ENCODE data around the gene DFFB.

The DFFB gene

DNA sequence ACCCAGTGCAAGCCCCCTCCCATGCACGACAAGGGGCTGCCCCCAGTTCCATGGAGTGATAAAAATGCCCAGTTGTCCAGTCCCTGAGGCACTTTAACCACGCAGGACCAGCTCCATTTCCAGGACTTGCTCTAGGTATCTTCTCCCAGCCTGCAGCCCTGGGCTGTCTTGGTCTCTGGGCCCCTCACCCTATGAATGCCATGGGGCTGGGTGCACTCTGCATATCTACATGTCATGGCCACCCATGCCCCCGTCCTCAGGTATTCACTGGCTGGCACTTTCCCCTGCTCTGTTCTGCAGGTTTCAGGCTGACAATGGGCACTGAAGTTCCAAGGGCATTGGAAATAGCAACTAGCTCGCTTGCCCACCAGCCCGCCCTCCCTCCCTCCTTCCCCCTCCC is 62.4 kb downstream of the DFFB start:
- Histone ChIP-seq H3K27ac (replicated peaks) (no peak overlapping the region), H3K4me3 (replicated peaks; ENCODE audit: insufficient read depth, low read length) (no peak overlapping the region), H3K27me3 (ENCODE audit: insufficient read depth, poor library complexity, severe bottlenecking) (no peaks in the 10 kb centered on the region)
- DNase-seq (ENCODE audit: low read depth in 1 of 2, low spot score in 1 of 2) = no peak
- TF ChIP-seq, protein P1, sequence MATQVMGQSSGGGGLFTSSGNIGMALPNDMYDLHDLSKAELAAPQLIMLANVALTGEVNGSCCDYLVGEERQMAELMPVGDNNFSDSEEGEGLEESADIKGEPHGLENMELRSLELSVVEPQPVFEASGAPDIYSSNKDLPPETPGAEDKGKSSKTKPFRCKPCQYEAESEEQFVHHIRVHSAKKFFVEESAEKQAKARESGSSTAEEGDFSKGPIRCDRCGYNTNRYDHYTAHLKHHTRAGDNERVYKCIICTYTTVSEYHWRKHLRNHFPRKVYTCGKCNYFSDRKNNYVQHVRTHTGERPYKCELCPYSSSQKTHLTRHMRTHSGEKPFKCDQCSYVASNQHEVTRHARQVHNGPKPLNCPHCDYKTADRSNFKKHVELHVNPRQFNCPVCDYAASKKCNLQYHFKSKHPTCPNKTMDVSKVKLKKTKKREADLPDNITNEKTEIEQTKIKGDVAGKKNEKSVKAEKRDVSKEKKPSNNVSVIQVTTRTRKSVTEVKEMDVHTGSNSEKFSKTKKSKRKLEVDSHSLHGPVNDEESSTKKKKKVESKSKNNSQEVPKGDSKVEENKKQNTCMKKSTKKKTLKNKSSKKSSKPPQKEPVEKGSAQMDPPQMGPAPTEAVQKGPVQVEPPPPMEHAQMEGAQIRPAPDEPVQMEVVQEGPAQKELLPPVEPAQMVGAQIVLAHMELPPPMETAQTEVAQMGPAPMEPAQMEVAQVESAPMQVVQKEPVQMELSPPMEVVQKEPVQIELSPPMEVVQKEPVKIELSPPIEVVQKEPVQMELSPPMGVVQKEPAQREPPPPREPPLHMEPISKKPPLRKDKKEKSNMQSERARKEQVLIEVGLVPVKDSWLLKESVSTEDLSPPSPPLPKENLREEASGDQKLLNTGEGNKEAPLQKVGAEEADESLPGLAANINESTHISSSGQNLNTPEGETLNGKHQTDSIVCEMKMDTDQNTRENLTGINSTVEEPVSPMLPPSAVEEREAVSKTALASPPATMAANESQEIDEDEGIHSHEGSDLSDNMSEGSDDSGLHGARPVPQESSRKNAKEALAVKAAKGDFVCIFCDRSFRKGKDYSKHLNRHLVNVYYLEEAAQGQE (IDR thresholded peaks at IDR 0.05; ENCODE audit: insufficient replicate concordance, low read depth) = no peak
- TF ChIP-seq, protein P2, sequence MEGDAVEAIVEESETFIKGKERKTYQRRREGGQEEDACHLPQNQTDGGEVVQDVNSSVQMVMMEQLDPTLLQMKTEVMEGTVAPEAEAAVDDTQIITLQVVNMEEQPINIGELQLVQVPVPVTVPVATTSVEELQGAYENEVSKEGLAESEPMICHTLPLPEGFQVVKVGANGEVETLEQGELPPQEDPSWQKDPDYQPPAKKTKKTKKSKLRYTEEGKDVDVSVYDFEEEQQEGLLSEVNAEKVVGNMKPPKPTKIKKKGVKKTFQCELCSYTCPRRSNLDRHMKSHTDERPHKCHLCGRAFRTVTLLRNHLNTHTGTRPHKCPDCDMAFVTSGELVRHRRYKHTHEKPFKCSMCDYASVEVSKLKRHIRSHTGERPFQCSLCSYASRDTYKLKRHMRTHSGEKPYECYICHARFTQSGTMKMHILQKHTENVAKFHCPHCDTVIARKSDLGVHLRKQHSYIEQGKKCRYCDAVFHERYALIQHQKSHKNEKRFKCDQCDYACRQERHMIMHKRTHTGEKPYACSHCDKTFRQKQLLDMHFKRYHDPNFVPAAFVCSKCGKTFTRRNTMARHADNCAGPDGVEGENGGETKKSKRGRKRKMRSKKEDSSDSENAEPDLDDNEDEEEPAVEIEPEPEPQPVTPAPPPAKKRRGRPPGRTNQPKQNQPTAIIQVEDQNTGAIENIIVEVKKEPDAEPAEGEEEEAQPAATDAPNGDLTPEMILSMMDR (IDR thresholded peaks at IDR 0.05; ENCODE audit: insufficient read depth, low read length) = no peak
- TF ChIP-seq SPI1 (IDR thresholded peaks at IDR 0.05; ENCODE audit: borderline replicate concordance, low read depth) = no peak
- no peak for TF ChIP-seq POLR2AphosphoS5 (IDR thresholded peaks at IDR 0.05; ENCODE audit: low read depth)
- TF ChIP-seq GABPA (IDR thresholded peaks at IDR 0.05; ENCODE audit: low read depth) = no peak

DNA sequence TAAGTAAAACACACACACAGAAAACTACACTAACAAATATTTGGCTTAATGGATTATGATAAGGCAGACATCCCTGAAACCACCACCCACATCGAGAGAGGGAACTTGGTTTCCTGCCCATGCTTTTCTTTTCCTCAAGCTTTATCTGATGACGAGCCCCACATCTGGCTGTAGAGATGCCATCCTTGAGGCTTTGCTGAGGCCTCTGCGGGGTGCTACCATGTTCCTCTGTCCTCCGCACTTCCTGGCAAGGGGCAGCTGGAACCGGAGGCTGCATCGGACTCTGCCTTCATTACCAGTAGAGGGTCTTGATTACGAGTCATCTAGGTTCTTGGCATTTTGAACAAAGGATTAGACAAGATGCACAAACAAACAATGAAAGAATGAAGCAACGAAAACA is 64.5 kb downstream of the DFFB start:
- Histone ChIP-seq H3K4me3 (replicated peaks; ENCODE audit: insufficient read depth, low read length) (no peak overlapping the region), H3K27ac (replicated peaks) (no peak overlapping the region), H3K27me3 (ENCODE audit: insufficient read depth, poor library complexity, severe bottlenecking) (no peaks in the 10 kb centered on the region)
- TF ChIP-seq, protein P1 (IDR thresholded peaks at IDR 0.05; ENCODE audit: insufficient replicate concordance, low read depth) = no peak
- TF ChIP-seq, protein P2 (IDR thresholded peaks at IDR 0.05; ENCODE audit: insufficient read depth, low read length) = no peak
- no peak for TF ChIP-seq SPI1 (IDR thresholded peaks at IDR 0.05; ENCODE audit: borderline replicate concordance, low read depth)
- no peak for TF ChIP-seq GABPA (IDR thresholded peaks at IDR 0.05; ENCODE audit: low read depth)
- no peak for TF ChIP-seq POLR2AphosphoS5 (IDR thresholded peaks at IDR 0.05; ENCODE audit: low read depth)
- DNase-seq (ENCODE audit: low read depth in 1 of 2, low spot score in 1 of 2) = no peak

DNA sequence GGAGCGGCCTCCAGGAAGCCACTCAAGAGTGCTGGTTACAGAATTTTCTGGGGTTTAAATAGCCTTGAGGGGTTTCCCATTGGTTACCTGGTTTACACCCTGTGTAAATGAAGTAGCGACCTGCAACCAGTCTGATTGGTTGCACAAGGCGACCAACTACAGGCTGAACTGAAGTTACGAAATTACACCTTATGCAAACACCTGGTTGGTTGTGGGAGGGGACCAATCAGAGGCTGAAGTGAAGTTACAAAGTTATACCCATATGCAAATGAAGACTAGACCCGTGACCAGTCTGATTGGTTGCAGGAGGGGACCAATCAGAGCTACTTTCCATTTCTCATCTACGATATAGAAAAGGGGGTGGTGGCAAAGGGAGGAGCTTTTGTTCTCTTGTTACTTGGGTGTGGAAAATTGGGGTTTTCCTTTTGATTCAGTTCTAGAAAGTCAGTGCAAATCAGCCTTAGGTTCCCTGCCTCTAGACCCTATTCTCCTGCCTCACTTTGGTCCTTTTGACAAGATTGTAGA is 65.0 kb downstream of the DFFB start:
- H3K27me3 ChIP-seq (ENCODE audit: insufficient read depth, poor library complexity, severe bottlenecking) = no peaks in the 10 kb centered on the region

More for the DNA sequence above, 65.0 kb downstream of the DFFB start:
- DNase-seq (ENCODE audit: low read depth in 1 of 2, low spot score in 1 of 2) = no peak
- Histone ChIP-seq H3K4me3 (replicated peaks; ENCODE audit: insufficient read depth, low read length) (no peak overlapping the region), H3K27ac (replicated peaks) (no peak overlapping the region)
- no peak for TF ChIP-seq GABPA (IDR thresholded peaks at IDR 0.05; ENCODE audit: low read depth)
- TF ChIP-seq SPI1 (IDR thresholded peaks at IDR 0.05; ENCODE audit: borderline replicate concordance, low read depth) = no peak
- no peak for TF ChIP-seq POLR2AphosphoS5 (IDR thresholded peaks at IDR 0.05; ENCODE audit: low read depth)
- TF ChIP-seq, protein P2 (IDR thresholded peaks at IDR 0.05; ENCODE audit: insufficient read depth, low read length) = no peak
- TF ChIP-seq, protein P1 (IDR thresholded peaks at IDR 0.05; ENCODE audit: insufficient replicate concordance, low read depth) = no peak
